ENCODE measurements around the gene AIFM1. TPM values are rescaled to one million over a fixed set of nuclear protein-coding genes. Genes with fewer than 3 reads are reported as not detected.

Gene AIFM1
- total RNA-seq, 1 donor from 2014 or later: 47.7 TPM

DNA sequence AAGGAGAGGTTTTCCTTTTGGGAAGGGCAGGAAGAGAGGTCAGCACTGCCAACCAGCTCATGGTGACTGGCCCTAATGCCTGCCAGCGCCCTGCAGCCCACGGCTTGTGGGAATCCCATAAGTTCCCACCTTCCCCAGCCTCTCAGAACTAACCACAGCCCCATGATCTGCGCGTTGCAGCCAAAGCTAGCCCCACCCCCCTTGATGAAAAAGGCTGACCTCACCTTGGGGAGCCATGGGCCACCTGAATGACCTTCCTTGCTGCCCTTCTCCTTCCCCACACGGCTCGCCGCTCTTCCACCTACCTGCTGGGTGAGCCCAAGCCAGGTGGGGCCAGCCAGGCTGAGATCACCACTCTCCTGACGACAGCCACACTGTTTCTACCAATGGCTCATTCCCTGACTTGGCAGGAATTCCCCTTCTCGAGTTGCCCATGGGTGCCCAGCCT is 51.5 kb downstream of the AIFM1 start:
- H3K27me3 Mint-ChIP-seq (ENCODE audit: insufficient read depth, low read depth): peaks cover 23% of the 10 kb centered on the region
- H3K36me3 ChIP-seq: no peaks in the 10 kb centered on the region
- no peaks in the 10 kb centered on the region for H3K79me2 ChIP-seq (ENCODE audit: low read depth)
- H3K27me3 ChIP-seq: peaks cover 53% of the 10 kb centered on the region
- H4K20me1 ChIP-seq (ENCODE audit: low read depth): no peaks in the 10 kb centered on the region
- H3K36me3 Mint-ChIP-seq: no peaks in the 10 kb centered on the region
- H3K4me1 Mint-ChIP-seq: peaks cover 33% of the 10 kb centered on the region
- peaks cover 5% of the 10 kb centered on the region for H3F3A ChIP-seq (ENCODE audit: low read depth)
- no peak overlapping the region for H3K4me3 Mint-ChIP-seq
- H3K9me3 ChIP-seq (ENCODE audit: low read depth): no peaks in the 10 kb centered on the region
- TF ChIP-seq EZH2phosphoT487 (IDR thresholded peaks at IDR 0.05) (no peak), EZH2 (IDR thresholded peaks at IDR 0.05) (no peak)
- DNase-seq (ENCODE audit: low spot score): no peak
- H3K4me1 ChIP-seq: no peaks in the 10 kb centered on the region
- no peak overlapping the region for H3K27ac ChIP-seq
- no peaks in the 10 kb centered on the region for H3K9me3 Mint-ChIP-seq
- H3K27ac Mint-ChIP-seq: no peak overlapping the region
- H3K4me2 ChIP-seq: no peak overlapping the region
- H3K4me3 ChIP-seq: no peak overlapping the region
- H3K9ac ChIP-seq: no peak overlapping the region
- no peak overlapping the region for H2AFZ ChIP-seq (replicated peaks)

DNA sequence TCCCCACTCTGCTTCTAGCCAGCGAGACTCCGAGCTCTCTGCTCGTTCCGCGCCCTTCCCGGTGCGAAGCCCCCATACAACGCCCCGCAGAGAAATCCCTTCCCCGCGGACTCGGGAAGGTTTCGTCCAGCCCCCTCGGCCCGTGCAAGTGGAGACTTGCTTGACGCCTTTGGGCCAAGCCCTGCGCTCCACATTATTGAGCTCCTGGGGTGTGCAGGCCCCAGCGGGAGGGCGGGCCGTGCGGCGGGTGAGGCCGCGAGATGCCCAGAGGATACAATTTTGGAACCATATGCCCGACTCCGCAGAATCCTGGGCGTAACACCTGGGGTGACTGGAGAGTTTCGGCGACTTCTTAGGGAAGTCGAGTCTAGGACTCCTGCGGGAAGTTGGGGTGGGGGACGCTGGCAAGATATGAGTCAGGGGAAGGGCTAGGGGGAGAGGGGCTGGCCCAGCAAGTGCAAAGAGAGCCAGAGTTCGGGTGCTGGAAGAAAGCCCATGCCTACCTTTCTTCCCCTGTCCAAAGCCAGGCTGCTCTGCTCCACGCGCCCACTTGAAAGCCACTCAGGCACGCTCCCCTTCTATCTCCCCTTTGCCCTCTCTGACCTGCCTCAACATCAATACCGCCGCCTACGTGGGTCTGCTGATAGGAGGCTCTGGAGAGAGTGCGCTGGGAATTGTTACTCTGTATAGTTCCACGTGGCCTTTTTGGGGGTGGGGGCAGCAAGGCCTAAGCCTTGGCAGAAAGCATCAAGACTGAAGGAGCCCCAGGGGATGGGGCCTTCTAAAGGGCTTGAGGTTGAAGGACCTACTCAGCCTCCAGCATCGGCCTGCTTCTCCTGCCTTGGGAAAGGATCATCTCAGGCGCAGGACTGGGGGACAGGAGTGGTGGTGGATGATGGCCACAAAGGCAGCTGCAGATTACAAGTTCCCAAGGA is 54.2 kb downstream of the AIFM1 start:
- Histone ChIP-seq H3K79me2 (ENCODE audit: low read depth) (no peaks in the 10 kb centered on the region), H3K4me2 (peak overlapping the region; percentile 19), H3K4me3 (no peak overlapping the region), H3K27me3 (peaks cover 64% of the 10 kb centered on the region), H3K36me3 (no peaks in the 10 kb centered on the region), H3K9ac (no peak overlapping the region), H3K4me1 (no peaks in the 10 kb centered on the region), H2AFZ (replicated peaks) (no peak overlapping the region), H4K20me1 (ENCODE audit: low read depth) (no peaks in the 10 kb centered on the region), H3K9me3 (ENCODE audit: low read depth) (no peaks in the 10 kb centered on the region), H3F3A (ENCODE audit: low read depth) (peaks cover 5% of the 10 kb centered on the region), H3K27ac (no peak overlapping the region)
- H3K4me1 Mint-ChIP-seq: peaks cover 31% of the 10 kb centered on the region
- H3K9me3 Mint-ChIP-seq: no peaks in the 10 kb centered on the region
- peaks cover 37% of the 10 kb centered on the region for H3K27me3 Mint-ChIP-seq (ENCODE audit: insufficient read depth, low read depth)
- no peaks in the 10 kb centered on the region for H3K36me3 Mint-ChIP-seq
- H3K4me3 Mint-ChIP-seq: peak overlapping the region; percentile 78
- DNase-seq (ENCODE audit: low spot score): no peak
- TF ChIP-seq EZH2phosphoT487 (IDR thresholded peaks at IDR 0.05) (peak; percentile 75), EZH2 (IDR thresholded peaks at IDR 0.05) (peak; percentile 71)
- TF ChIP-seq, protein P1, sequence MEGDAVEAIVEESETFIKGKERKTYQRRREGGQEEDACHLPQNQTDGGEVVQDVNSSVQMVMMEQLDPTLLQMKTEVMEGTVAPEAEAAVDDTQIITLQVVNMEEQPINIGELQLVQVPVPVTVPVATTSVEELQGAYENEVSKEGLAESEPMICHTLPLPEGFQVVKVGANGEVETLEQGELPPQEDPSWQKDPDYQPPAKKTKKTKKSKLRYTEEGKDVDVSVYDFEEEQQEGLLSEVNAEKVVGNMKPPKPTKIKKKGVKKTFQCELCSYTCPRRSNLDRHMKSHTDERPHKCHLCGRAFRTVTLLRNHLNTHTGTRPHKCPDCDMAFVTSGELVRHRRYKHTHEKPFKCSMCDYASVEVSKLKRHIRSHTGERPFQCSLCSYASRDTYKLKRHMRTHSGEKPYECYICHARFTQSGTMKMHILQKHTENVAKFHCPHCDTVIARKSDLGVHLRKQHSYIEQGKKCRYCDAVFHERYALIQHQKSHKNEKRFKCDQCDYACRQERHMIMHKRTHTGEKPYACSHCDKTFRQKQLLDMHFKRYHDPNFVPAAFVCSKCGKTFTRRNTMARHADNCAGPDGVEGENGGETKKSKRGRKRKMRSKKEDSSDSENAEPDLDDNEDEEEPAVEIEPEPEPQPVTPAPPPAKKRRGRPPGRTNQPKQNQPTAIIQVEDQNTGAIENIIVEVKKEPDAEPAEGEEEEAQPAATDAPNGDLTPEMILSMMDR (IDR thresholded peaks at IDR 0.05): no peak
- H3K27ac Mint-ChIP-seq: no peak overlapping the region

DNA sequence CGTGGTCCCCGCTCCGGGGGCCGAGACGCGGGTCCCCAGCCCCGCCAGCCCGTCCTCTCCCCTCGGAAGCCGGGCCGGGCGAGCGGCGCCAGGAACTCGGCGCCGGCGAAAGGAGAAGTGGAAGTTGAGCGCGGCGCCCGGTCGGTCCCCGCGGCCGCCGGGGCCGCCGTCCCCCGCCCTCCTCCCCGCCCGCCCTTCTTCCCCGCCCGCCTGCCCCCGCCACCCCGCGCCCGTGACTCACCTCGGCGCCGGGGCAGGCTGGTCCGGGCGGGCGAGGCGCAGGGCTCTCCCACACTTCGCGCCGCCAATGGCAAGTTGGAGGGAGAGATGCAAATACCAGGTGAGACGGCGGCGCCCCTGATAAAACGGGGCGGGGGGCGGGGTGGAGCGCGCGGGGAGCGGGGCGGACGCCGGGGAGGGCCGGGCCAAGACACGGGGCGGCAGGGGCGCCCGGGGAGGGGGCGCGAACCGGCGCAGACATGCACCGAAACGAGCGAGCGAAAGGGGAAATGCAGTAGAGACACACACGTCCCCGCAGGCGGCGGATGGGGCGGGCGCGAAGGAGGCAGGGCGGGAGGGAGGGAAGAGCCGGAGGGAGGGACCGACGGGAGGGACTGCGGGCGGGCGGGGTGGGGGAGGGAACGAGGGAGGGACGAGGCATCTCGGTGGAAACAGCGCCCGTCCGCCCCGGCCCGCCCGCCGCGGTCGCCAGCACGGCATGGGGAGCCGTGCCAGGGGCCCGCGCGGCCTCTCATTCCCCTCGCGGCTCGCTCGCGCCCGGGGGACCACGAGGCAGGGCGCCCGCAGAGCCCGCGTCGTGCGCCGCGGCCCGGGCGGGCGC is 55.0 kb downstream of the AIFM1 start, which contains the start of gene ELF4:
Gene ELF4 (minus strand): TSS at position 119 of the 841 bp plus-strand sequence. CDS start 29,167 bp downstream, outside the sequence.
- peak within 1 kb of the TSS; percentile 52 for H3K4me2 ChIP-seq
- no peaks in the 10 kb centered on the region for H3K36me3 ChIP-seq
- no peaks in the 10 kb centered on the region for H3K4me1 ChIP-seq
- H3F3A ChIP-seq (ENCODE audit: low read depth): peaks cover 5% of the 10 kb centered on the region
- no peaks in the 10 kb centered on the region for H3K79me2 ChIP-seq (ENCODE audit: low read depth)
- H3K27me3 Mint-ChIP-seq (ENCODE audit: insufficient read depth, low read depth): peaks cover 38% of the 10 kb centered on the region
- no peak within 1 kb of the TSS for H3K27ac ChIP-seq
- no peaks in the 10 kb centered on the region for H3K9me3 ChIP-seq (ENCODE audit: low read depth)
- H3K27ac Mint-ChIP-seq: no peak within 1 kb of the TSS
- DNase-seq (ENCODE audit: low spot score): peak; percentile 42
- H3K9ac ChIP-seq: no peak within 1 kb of the TSS
- peak within 1 kb of the TSS; percentile 36 for H3K4me3 ChIP-seq
- no peaks in the 10 kb centered on the region for H3K9me3 Mint-ChIP-seq
- H4K20me1 ChIP-seq (ENCODE audit: low read depth): no peaks in the 10 kb centered on the region
- H3K36me3 Mint-ChIP-seq: no peaks in the 10 kb centered on the region
- H2AFZ ChIP-seq (replicated peaks): peak within 1 kb of the TSS; percentile 68
- TF ChIP-seq EZH2phosphoT487 (IDR thresholded peaks at IDR 0.05): no peak
- TF ChIP-seq, protein P1 (IDR thresholded peaks at IDR 0.05): no peak
- TF ChIP-seq EZH2 (IDR thresholded peaks at IDR 0.05): no peak
- peaks cover 37% of the 10 kb centered on the region for H3K4me1 Mint-ChIP-seq
- peak within 1 kb of the TSS; percentile 82 for H3K4me3 Mint-ChIP-seq
- H3K27me3 ChIP-seq: peaks cover 64% of the 10 kb centered on the region
